HepG2 (cell line): Measurements from ENCODE around the gene MMP23B. TPM values are rescaled to one million over a fixed set of nuclear protein-coding genes. Genes with fewer than 3 reads are reported as not detected.

ENCODE experiments used
- BRF2 ChIP-seq: sonication (generic); formaldehyde crosslinking; IDR thresholded peaks from 2 replicates; pipeline ENCODE4 v1.8.1; 2022; ENCODE audit warnings: mild to moderate bottlenecking, missing genetic modification reagents
- DPF2 ChIP-seq: sonication (generic); formaldehyde crosslinking; IDR thresholded peaks from 2 replicates; pipeline ENCODE4 v1.4.0; 2020; ENCODE audit warnings: mild to moderate bottlenecking, low read depth, missing genetic modification reagents, borderline replicate concordance
- EP300 ChIP-seq, 3 experiments: sonication (generic) in 1 of 3; formaldehyde crosslinking in 1 of 3; IDR thresholded peaks; 2 replicates each; pipeline versions ENCODE4 v1.5.1 to v1.6.1; 2011 to 2020; ENCODE audit warnings: low read depth in 2 of 3, low read length in 2 of 3, borderline replicate concordance in 1 of 3, improper control_type of control experiment in 1 of 3, mild to moderate bottlenecking in 1 of 3, missing genetic modification reagents in 1 of 3, moderate library complexity in 1 of 3
- ETV5 ChIP-seq: IDR thresholded peaks from 2 replicates; pipeline ENCODE4 v1.6.1; 2018; ENCODE audit warnings: missing biosample characterization, missing genetic modification reagents, inconsistent platforms, borderline replicate concordance
- FOXC1 ChIP-seq: sonication (generic); formaldehyde crosslinking; IDR thresholded peaks from 2 replicates; pipeline ENCODE4 v1.8.0; 2022; ENCODE audit warnings: mild to moderate bottlenecking, missing genetic modification reagents, borderline replicate concordance
- GTF3A ChIP-seq: sonication (generic); formaldehyde crosslinking; conservative IDR thresholded peaks from 2 replicates; pipeline ENCODE4 v1.4.0; 2020; ENCODE audit warnings: mild to moderate bottlenecking, missing genetic modification reagents
- HDAC6 ChIP-seq: fragments of 200-600 bp; sonication (generic); IDR thresholded peaks from 2 replicates; pipeline ENCODE4 v1.7.0; 2017; ENCODE audit warnings: mild to moderate bottlenecking, antibody characterized with exemption, low read length, low read depth
- HNRNPUL1 ChIP-seq: fragments of 200-400 bp; formaldehyde crosslinking; IDR thresholded peaks from 2 replicates; pipeline ENCODE4 v1.6.1; 2017; ENCODE audit warnings: low read depth, mild to moderate bottlenecking, low read length, moderate library complexity
- HOXA3 ChIP-seq: sonication (generic); formaldehyde crosslinking; IDR thresholded peaks from 2 replicates; pipeline ENCODE4 v1.5.0; 2020; ENCODE audit warnings: missing genetic modification reagents
- ONECUT2 ChIP-seq: sonication (generic); formaldehyde crosslinking; IDR thresholded peaks from 2 replicates; pipeline ENCODE4 v1.4.0; 2020; ENCODE audit warnings: missing genetic modification reagents
- PAX8 ChIP-seq: sonication (generic); formaldehyde crosslinking; IDR thresholded peaks from 2 replicates; pipeline ENCODE4 v1.8.0; 2022; ENCODE audit warnings: mild to moderate bottlenecking, missing genetic modification reagents, borderline replicate concordance
- RFX3 ChIP-seq: IDR thresholded peaks from 2 replicates; pipeline ENCODE4 v1.6.1; 2016; ENCODE audit warnings: missing biosample characterization, missing genetic modification reagents
- XRCC5 ChIP-seq: fragments of 200-400 bp; formaldehyde crosslinking; optimal IDR thresholded peaks from 2 replicates; pipeline ENCODE3; 2017; ENCODE audit warnings: mild to moderate bottlenecking, low read length
- ZFP36L1 ChIP-seq: sonication (generic); formaldehyde crosslinking; IDR thresholded peaks from 2 replicates; pipeline ENCODE4 v1.8.0; 2022; ENCODE audit warnings: mild to moderate bottlenecking, missing genetic modification reagents, moderate library complexity
- ZNF121 ChIP-seq: sonication (generic); formaldehyde crosslinking; IDR thresholded peaks from 2 replicates; pipeline ENCODE4 v1.5.0; 2020; ENCODE audit warnings: mild to moderate bottlenecking, missing genetic modification reagents
- ZNF318 ChIP-seq: sonication (generic); formaldehyde crosslinking; IDR thresholded peaks from 2 replicates; pipeline ENCODE4 v1.4.0; 2020; ENCODE audit warnings: mild to moderate bottlenecking, missing genetic modification reagents
- ZNF441 ChIP-seq: sonication (generic); formaldehyde crosslinking; IDR thresholded peaks from 2 replicates; pipeline ENCODE4 v1.7.0; 2021; ENCODE audit warnings: missing genetic modification reagents, borderline replicate concordance
- ZNF451 ChIP-seq: sonication (generic); formaldehyde crosslinking; IDR thresholded peaks from 2 replicates; pipeline ENCODE4 v1.5.0; 2020; ENCODE audit warnings: mild to moderate bottlenecking, missing genetic modification reagents
- ZSCAN12 ChIP-seq: sonication (generic); formaldehyde crosslinking; IDR thresholded peaks from 2 replicates; pipeline ENCODE4 v1.9.0; 2021; ENCODE audit warnings: mild to moderate bottlenecking, missing genetic modification reagents
- polyA plus RNA-seq, 8 experiments: library from polyadenylated mRNA; depleted of rRNA in 3 of 8; stranded (reverse) in 7 of 8; unstranded in 1 of 8; fragments of >200 nt; fragmentation: Illumina TruSeq in 4 of 8; extraction: Trizol in 4 of 8; gene quantifications; 2 replicates each; pipeline versions ENCODE4 v1.2.1 to v1.2.3, GENCODE V29; 2011 to 2016; ENCODE audit warnings: low read depth in 4 of 8, missing spikeins in 1 of 8, mixed read lengths in 1 of 8; ENCODE audit not compliant: insufficient read depth in 1 of 8
- total RNA-seq, 5 experiments: library from RNA; depleted of rRNA; stranded (reverse); fragments of >200 nt; fragmentation: Illumina TruSeq; extraction: Trizol; gene quantifications; 2 replicates each; pipeline ENCODE4 v1.2.3, GENCODE V29; 2016; ENCODE audit warnings: low read depth in 1 of 5

MMP23B gene
- total and polyA plus RNA-seq, 2 of the 13 experiments (the other 11 are each of a cell fraction or from before 2014, with no cell fraction given), result 0.61 to 0.75 TPM

- TF ChIP-seq HNRNPUL1, result no peak
- TF ChIP-seq ZNF441, result peak; percentile 57; the same call in 1 of the 2 replicates
- peak; percentile 86; the same call in 1 of the 2 replicates for TF ChIP-seq ZNF451
- TF ChIP-seq BRF2, result no peak
- peak; percentile 81; the same call in 1 of the 2 replicates for TF ChIP-seq FOXC1 (CRISPR knock-in tag)
- peak; percentile 68; the same call in 1 of the 2 replicates for TF ChIP-seq DPF2 (CRISPR knock-in tag)
- no peak for TF ChIP-seq ONECUT2 (CRISPR knock-in tag)
- TF ChIP-seq EP300 (IDR thresholded peaks at IDR 0.05; ENCODE audit: low read depth in 2 of 2, low read length in 2 of 2), result no peak
- TF ChIP-seq EP300 (CRISPR knock-in tag; IDR thresholded peaks at IDR 0.05; ENCODE audit: borderline replicate concordance), result no peak; the same call in 1 of the 2 replicates
- peak; percentile 89; the same call in 1 of the 2 replicates for TF ChIP-seq GTF3A
- peak; percentile 66; the same call in 1 of the 2 replicates for TF ChIP-seq ZFP36L1 (CRISPR knock-in tag)
- peak; percentile 30; the same call in 1 of the 2 replicates for TF ChIP-seq ETV5
- no peak for TF ChIP-seq XRCC5
- no peak; the same call in 1 of the 2 replicates for TF ChIP-seq ZNF318 (CRISPR knock-in tag)
- no peak for TF ChIP-seq HDAC6
- TF ChIP-seq HOXA3 (CRISPR knock-in tag), result peak; percentile 97
- TF ChIP-seq RFX3 (CRISPR knock-in tag), result peak; percentile 95
- no peak; the same call in 1 of the 2 replicates for TF ChIP-seq ZSCAN12 (CRISPR knock-in tag)
- TF ChIP-seq ZNF121 (CRISPR knock-in tag), result no peak
- TF ChIP-seq PAX8, result 0 out of 2 replicates have a peak, but pooled peaks have one; percentile 92
These were observed 16.5 kb upstream of the MMP23B start, which contains the start of gene MIB2 (continued) for GRCh38 chr1:1615256-1616044.
